GM12874 (cell line): ENCODE data around the gene SHMT2.

ENCODE experiments used
- TF ChIP-seq, protein P1 (sequence below): IDR thresholded peaks from 2 replicates; pipeline ENCODE4 v1.5.1; 2011; ENCODE audit warnings: low read depth, mild to moderate bottlenecking, control low read depth, low read length, moderate library complexity; ENCODE audit not compliant: insufficient read depth

Gene SHMT2

DNA sequence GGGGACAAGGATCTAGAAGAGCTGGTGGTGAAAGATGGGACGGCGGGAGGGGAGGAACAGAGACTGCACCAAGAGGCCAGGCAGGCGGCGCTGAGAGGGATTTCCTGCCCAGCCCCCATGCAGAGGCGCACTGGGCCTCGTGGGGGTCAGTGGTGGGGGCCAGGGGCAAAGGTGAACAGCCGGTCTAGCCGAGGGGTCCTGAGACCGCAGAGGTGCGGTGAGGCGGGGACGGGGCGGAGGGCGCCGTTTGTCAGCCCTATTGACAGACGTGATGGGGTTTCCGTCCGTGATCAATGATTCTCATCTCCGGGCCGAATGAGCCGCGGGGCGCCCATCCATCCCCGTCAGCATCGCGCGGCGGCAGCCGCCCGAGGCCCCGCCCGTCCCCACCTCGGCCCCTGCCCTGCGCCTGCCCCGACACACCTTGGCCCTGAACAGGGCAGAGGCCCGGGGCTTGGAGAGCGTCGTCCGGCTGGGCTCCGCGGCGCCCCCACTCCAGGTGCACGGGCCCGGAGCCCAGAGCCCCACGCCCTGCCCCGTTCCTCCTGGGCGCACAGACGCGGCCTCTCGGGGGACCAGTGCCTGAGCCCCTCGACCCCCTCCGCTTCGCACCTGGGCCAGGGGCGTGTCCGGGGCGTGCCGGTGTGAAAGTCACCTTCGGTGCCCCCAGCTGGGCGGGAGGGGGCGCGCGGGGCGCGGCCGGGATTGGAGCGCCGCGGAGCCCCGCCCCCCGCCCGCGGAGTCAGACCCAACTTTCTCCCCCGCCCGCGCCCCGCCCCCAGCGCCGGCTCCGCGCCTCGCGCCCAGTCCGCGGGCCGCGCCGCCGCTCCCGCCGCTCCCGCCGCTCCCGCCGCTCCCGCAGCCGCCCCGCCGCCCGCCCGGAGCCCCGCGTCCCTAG is 13.2 kb upstream of the SHMT2 start, which contains the start of gene NXPH4:
Gene NXPH4, plus strand, starts transcription at position 781 of the 898 bp plus-strand sequence. CDS start 176 bp downstream, outside the sequence.
- TF ChIP-seq, protein P1, sequence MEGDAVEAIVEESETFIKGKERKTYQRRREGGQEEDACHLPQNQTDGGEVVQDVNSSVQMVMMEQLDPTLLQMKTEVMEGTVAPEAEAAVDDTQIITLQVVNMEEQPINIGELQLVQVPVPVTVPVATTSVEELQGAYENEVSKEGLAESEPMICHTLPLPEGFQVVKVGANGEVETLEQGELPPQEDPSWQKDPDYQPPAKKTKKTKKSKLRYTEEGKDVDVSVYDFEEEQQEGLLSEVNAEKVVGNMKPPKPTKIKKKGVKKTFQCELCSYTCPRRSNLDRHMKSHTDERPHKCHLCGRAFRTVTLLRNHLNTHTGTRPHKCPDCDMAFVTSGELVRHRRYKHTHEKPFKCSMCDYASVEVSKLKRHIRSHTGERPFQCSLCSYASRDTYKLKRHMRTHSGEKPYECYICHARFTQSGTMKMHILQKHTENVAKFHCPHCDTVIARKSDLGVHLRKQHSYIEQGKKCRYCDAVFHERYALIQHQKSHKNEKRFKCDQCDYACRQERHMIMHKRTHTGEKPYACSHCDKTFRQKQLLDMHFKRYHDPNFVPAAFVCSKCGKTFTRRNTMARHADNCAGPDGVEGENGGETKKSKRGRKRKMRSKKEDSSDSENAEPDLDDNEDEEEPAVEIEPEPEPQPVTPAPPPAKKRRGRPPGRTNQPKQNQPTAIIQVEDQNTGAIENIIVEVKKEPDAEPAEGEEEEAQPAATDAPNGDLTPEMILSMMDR, result peak; percentile 8; the same call in 1 of the 2 replicates

DNA sequence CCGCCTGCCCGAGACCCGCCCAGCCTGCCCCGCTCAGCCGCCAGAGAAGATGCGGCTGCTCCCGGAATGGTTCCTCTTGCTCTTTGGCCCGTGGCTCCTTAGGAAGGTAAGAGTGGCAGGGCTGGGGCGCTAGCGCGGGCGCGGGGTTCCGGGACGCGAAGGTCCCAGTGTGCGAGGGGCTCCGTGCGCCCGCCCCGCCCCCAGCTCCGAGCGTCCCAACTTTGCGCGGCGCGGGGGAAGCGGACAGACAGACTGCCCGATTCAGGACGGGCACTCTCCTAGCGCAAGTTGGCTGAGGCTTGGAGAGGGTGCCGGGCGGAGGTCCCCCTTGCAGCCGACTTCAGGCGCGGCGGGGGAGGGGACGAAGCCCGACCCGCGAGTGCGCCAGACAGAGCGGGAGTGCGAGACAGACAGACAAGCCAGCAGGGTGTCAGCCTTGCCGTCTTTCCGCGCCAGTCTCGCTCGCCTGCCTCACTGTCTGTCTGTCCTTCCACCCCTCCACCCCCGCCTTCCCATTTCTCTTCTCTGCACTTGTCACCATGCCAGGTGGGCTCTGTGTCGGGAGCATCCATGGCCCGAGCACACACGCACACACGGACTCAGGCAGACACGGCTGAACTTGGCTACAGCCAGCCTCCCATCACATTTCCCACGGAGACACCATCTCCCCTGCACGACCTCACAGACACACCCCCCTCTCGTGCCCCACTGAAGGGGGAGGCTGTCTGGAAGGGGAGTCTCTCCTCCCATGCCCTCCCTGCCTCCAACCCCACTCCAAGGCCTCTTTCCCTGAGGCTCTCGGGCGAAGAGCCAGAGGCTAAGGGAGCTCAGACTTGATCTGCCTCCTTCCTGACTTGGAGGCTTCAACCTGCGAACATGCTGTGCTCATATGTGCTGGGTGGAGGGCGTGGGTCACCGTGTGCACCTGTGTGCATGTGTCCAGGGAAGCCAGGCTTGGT is 12.3 kb upstream of the SHMT2 start:
- TF ChIP-seq, protein P1, result no peak

DNA sequence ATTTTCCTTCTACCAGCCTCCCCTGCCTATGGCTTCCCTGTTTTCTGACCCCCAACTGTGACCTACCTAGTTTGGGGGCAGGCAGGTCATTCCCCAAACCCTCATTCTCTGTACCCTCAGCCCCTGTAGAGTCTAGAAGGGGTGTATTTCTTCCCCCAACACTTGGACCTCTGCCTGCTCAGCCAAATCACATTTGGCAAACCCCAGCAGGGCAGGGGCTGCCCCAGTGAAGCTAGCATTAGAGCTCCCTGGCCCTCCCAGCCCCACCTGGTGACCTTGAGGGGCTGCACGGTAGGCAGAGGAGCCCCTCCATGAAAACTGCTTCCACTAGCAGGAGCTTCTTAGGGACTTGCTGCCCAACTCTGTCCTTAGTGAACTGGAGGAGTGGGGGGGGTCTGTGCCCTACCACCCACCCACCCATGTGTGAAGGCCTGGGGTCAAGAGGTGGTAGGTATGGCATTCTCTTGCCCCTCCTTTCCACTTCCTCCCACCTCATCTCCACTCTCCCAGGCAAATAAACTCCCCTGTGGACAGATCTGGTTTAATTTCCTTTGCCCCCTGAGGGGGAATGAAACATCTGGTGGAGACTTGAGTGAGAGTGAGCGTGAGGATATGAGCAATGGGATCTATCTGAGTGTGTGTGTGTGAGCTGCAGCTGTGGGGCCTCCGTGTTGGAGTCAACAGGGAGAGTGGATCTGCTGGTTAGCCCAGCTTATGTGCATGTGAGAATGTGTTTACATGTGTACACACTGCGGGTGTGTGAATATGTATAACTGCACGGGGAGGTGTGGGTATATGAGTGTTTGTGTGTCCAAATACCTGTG is 11.3 kb upstream of the SHMT2 start:
- TF ChIP-seq, protein P1, result no peak

DNA sequence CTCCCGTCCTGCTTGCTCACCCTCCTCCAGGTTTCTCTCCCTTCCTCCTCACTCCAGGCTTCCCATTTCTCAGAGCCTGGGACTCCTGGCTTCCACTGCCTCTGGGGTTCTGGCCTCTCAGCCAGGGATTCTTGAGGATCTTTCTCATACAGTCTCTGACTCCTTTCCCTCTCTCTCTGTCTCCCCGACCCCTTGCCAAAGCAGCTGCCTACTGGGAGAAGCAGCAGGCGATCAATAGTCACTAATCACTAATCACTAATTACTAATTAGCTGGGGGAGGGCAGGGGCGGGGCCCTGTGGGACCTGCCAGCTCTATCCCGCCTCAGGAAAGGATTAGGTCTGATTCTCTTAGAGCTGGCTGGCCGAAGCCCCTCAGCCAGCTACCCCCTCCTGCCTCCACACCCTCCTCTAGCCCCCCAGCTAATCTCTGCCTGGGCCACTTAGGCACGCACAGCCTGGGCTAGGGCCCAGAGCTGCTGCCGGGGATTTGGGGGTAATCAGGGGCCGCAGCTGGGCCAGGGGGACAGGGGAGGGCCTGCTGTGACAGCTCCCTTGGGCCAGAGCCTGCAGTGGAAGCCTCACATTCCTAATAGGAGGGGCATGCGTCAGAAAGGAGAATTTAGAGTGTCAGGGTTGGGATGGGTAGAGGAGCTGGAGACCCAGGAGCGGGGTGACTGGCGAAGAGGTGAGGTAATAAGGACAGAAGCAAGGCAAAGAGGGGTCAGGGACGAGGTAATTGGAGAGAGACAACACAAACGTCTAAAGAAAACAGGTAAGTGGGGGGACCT is 10.1 kb upstream of the SHMT2 start:
- TF ChIP-seq, protein P1, result no peak

DNA sequence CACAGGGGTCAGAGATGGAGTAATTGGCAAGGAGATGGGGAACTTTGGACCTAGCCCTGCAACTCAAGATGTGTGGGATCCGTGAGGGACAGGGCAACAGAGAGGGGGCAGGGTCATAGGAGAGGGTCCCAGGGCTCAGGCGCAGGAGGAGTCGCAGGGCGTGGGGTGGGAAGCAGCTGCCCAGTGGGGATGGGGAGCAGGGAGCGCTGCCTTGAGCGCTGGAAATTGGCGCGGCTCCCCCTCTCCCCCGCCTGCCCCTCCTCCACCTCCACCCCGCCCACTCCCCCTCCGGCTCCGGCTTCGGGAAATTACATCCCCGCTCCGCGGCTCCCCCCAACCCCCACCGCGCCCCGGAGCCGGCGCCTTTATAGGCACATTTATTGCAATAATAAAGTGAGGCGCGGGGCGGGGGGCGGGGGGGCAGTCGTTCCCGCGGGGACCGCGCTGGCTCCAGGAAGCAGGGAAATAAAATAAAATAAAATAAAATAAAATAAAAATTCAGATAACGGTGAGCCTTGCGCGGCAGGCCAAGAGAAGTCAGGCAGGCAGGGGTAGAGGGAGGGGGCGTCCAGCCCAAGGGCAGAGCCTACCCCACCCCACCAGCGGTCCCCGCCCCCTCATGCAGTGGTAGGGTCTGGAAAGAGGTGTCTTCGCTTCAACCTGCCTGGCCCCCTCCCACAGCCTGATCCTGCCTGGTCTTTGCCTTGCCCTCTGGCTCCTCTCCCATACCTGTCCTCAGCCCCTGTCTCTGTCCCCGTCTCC is 9.3 kb upstream of the SHMT2 start:
- TF ChIP-seq, protein P1, result no peak

DNA sequence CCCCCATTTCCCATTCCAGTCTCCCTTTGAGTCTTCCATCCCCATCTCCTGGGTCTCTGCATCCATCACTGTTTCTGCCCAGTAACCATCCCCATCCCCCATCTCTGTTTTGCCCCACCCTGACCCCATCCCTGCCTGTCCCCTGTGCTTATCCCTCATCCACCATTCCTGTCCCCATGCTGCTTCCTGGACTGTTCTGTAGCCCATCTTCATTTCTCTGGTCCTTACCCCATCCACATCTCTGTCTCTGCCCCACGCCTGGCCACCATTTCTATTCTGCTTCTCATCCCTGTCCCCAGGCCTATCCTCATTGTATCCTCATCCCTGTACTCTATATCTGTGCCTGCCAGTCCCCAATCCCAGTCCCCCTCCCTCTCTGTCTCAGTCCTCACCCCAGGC is 8.7 kb upstream of the SHMT2 start:
- TF ChIP-seq, protein P1, result no peak
